ENCODE results near the gene KY.

GRCh38 chr3:134642445-134643149 is 8.2 kb downstream of the KY start:
- TF ChIP-seq CTCF (conservative IDR thresholded peaks at IDR 0.05; ENCODE audit: low read depth in 2 of 2) (no peak), EZH2phosphoT487 (IDR thresholded peaks at IDR 0.05; ENCODE audit: unreplicated experiment) (no peak), CREB1 (CRISPR knock-in tag; IDR thresholded peaks at IDR 0.05; ENCODE audit: low read depth) (no peak), POLR2AphosphoS5 (IDR thresholded peaks at IDR 0.05; ENCODE audit: low read depth) (no peak)
- TF ChIP-seq, protein P1, sequence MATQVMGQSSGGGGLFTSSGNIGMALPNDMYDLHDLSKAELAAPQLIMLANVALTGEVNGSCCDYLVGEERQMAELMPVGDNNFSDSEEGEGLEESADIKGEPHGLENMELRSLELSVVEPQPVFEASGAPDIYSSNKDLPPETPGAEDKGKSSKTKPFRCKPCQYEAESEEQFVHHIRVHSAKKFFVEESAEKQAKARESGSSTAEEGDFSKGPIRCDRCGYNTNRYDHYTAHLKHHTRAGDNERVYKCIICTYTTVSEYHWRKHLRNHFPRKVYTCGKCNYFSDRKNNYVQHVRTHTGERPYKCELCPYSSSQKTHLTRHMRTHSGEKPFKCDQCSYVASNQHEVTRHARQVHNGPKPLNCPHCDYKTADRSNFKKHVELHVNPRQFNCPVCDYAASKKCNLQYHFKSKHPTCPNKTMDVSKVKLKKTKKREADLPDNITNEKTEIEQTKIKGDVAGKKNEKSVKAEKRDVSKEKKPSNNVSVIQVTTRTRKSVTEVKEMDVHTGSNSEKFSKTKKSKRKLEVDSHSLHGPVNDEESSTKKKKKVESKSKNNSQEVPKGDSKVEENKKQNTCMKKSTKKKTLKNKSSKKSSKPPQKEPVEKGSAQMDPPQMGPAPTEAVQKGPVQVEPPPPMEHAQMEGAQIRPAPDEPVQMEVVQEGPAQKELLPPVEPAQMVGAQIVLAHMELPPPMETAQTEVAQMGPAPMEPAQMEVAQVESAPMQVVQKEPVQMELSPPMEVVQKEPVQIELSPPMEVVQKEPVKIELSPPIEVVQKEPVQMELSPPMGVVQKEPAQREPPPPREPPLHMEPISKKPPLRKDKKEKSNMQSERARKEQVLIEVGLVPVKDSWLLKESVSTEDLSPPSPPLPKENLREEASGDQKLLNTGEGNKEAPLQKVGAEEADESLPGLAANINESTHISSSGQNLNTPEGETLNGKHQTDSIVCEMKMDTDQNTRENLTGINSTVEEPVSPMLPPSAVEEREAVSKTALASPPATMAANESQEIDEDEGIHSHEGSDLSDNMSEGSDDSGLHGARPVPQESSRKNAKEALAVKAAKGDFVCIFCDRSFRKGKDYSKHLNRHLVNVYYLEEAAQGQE (IDR thresholded peaks at IDR 0.05; ENCODE audit: unreplicated experiment) = no peak

Data from GM23338 (cell line).